ENCODE data around the gene CDKN2A.

Gene CDKN2A

GRCh38 chr9:22005702-22006606 lies 11.8 kb upstream of the CDKN2A start:
- DNase-seq = no peak

DNA sequence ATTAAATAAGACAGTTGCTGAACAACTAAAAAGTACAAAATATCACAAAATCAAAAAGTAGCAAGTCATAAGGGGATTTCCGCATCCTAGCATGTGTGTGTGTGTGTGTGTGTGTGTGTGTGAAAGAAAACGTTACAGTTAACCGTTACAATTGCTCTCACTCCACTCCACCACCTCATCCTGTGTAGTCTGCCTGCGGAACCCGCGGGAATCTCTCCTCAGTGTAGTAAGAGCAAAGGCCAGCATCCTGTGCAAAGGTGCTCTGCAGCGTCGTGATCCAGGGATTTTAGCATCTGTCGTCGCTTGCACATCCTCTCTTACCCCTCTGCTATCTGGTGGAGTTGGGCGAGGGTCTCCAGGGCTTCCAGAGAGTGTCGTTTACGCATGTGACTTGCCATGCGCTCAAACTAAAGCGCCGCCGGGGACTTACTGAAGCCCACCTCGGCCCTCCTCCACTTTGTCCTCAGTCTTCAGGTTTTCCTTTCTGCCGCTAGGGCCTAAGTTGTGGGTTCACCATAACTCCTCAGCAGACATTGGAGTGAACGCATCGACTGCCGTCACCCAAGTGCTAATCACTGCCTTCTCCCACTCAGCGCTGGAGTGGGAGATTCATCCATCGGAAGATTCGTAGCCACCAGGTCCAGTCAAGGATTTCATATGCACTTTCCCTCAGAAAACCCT lies 11.0 kb upstream of the CDKN2A start:
- no peak for DNase-seq

GRCh38 chr9:22002038-22002437 lies 7.8 kb upstream of the CDKN2A start:
- DNase-seq = no peak

DNA sequence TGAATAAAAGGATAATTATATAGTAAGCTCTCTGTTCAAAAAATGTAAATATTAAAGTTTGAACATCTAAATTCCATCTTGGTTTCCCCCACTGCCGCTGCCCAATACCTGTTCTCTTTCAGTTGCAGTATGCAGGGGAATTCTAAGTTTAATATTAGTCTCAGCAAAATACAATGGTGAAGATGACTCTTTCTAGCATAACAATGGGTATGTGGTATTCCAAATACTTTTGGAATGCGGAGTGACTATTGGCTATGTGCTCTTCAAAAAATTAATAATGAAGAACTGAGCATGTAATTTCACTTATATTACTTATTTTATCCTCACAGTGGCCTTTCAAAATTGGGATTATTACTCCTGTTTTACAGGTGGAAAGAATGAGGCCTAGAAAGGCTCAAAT lies 3.8 kb upstream of the CDKN2A start:
- no peak for DNase-seq

GRCh38 chr9:21997480-21997879 lies 3.3 kb upstream of the CDKN2A start:
- DNase-seq = no peak

DNA sequence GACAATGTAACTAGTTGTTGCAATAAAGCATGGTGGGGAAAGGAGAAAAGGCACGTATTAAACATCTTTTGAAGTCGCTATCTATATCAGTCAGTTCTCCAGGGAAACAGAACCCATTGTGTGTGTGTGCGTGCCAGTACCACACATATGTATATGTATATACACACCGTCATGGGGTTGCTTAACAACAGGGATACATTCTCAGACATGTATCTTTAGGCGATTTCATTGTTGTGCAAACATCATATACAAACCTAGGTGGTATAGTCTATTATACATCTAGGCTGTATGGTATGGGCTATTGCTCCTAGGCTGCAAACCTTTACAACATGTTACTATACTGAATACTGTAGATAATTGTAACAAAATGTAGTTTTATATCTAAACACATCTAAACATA lies 2.7 kb upstream of the CDKN2A start:
- DNase-seq = no peak

DNA sequence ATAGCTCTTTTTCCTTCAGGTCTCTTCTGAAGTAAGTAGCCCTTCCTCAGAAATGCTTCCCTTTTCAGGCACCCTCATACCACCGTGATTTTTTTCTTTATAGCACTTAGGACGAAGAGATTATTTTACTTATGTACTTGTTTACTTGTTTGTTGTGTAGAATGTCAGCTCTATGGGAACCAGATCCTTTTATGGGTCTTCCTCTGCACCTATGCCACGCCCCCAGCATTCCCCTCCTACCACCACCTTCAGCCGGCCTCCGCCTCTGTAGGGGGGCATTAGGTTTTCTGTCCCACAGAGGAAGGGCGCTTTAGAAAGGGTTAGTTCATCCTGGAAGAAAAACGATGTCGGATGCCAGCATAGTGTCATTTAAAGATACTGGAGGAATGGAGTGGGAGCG lies 2.2 kb upstream of the CDKN2A start:
- no peak for DNase-seq

- DNase-seq = peak; percentile 15
Measured at GRCh38 chr9:21995666-21996398, 1.6 kb upstream of the CDKN2A start.

DNA sequence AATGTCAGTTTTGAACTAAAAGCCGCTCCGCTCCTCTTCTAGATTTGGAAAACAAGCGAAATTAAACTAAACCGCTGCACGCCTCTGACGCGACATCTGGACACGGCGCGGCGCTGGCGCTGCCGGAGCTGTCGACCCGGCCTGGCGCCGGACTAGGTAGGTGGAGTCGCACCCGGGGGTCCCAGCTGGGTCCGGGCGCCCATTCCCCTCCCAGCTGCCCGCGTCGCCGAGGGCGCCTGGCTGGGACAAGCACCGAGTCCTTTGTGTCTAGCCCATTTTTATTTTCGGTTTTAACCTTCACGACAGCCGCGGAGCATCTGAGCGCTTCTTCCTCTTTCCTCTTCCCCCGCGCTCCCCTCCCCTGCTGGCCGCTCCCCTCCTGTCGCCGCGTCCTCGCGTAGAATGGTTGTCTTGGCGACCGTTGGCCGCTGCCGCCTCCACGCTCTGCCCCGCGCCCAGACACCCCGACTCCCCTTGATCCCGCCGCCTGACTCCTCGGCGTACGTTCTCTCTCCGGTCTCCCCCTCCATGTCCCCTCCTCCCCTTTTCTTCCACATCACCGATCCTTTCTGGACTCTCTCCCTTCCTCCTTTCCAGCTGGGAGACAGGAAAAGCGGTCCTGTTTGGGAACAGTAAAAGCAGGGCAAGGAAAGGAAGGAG lies 944 bp upstream of the CDKN2A start:
- DNase-seq = peak; percentile 65

DNA sequence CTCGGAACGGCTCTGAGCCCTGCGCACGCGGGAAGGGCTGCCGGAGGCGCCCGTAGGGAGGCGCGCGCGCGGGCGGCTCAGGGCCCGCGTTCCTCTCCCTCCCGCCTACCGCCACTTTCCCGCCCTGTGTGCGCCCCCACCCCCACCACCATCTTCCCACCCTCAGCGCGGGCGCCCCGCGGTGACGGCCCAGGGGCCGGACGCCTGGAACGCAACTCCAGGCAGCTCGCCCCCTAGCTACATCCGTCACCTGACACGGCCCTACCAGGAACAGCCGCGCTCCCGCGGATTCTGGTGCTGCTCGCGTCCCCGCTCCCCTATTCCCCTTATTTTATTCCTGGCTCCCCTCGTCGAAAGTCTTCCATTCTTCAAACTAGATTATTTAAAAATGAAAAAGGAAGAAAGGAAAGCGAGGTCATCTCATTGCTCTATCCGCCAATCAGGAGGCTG lies 389 bp upstream of the CDKN2A start, which contains the start of gene CDKN2B-AS1:
Gene CDKN2B-AS1 (plus strand): TSS at position 236 of the 450 bp plus-strand sequence.
- peak; percentile 29 for DNase-seq

- no peak for DNase-seq
Measured at GRCh38 chr9:21993007-21993406, 1.2 kb downstream of the CDKN2A start.

DNA sequence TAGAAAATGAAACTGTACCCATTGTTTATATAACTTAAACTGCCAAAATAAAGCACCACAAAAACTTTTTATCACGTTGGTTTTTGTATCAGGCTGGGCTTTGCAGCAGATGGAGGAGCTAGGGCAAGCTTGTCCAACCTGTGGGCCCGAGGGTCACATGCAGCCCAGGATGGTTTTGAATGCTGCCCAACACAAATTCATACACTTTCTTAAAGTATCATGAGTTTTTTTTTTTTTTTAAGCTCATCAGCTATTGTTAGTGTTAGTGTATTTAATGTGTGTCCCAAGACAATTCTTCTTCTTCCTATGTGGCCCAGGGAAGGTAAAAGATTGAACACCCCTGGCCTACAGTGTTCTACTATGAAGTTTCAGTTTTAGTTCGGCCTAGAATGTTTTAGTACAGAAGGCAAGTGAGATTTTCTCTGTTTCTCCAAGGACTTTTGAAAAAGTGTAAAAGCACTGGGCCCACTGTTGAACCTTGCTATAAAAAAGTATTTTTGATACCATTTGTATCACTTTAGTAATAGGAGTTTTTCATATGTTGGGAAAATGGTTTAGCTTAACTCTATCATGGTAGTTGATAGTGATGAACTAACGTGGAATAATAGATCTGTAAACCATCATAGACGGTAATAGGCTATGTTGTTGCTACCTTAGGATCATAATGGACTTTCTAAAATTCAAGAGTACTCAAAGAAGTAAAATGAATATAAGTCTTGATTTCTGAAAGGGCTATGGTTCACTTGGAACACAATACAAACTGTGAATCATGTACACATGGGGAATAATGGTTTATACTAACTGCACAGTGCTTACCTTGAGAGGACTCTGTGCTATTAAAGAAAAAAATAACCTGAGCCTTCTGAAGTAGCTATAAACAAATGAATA lies 2.9 kb downstream of the CDKN2A start:
- DNase-seq = no peak

DNA sequence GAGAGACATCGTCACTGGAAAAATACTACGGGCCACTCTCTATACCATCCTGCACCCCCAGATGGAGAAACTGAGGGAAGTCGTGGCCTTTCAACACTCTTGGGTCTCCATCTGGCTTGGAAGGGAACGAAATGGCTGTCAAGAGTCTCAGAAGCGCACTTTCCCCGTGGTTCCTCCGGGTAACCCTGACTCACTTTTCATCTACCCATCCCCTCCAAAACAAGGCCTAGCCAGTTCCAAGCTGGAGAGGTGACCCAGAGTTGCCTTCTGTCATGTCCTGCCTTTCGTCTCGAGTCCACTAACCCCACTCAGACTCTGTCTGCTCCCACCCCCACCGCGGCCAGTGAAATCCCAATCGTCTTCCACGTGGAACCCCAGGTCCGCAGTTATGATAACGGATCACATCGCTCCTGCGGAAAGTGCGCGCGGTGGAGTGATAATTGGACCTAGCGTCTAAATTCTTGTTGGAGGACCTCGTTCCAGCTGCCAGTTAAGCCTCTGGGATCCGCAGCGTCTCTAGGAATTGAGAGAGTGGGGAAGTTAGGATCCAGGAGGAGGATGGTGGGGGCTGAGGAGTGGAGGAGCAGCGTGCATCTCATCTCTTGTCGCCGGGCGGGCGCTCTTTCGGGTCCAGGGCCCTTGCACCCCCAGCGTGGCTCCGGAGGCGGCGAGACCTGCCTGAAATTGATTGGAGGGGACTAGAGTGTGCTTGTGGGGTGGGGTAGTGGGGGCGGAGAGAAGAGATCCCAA lies 4.6 kb downstream of the CDKN2A start:
- DNase-seq = no peak

GRCh38 chr9:21988056-21988990 lies 5.9 kb downstream of the CDKN2A start:
- no peak for DNase-seq

- DNase-seq = no peak
Measured at GRCh38 chr9:21985964-21986667, 8.1 kb downstream of the CDKN2A start.

DNA sequence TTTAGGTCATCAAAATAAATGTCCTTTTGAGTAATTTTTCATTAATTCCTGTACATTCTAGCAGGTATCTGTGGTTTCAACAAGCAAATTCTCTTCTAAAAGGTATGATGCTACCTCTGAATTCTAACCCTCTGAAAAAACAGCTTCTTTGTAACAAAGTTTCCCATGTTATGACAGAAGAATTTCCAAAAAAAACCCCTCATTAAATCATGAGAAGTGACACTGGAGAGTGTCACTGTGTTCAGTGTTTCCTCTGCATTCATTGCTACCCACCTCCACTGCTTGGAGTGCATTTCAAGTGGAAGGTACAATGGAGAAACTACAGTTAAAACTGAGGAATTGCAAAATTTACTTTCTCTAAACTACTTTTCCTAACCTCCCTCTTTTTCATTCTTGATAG lies 10.1 kb downstream of the CDKN2A start:
- DNase-seq = no peak

DNA sequence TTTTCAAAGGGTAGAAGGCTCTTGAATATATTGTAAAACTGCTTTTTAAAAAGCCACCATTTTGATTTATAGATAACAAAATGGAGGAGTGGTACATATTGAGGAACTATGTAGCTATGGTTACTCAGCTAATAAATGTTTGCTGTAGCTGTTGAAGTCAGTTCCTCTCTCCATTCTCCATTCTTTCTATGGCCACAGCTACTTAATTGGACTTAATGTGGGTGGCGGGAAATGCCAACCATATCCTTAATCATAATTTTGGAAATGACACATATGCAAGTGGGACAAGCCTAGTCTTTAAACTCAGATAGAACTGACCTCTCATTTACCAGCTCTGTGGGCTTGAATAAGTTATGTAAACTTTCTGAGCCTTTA lies 10.6 kb downstream of the CDKN2A start:
- no peak for DNase-seq

DNA sequence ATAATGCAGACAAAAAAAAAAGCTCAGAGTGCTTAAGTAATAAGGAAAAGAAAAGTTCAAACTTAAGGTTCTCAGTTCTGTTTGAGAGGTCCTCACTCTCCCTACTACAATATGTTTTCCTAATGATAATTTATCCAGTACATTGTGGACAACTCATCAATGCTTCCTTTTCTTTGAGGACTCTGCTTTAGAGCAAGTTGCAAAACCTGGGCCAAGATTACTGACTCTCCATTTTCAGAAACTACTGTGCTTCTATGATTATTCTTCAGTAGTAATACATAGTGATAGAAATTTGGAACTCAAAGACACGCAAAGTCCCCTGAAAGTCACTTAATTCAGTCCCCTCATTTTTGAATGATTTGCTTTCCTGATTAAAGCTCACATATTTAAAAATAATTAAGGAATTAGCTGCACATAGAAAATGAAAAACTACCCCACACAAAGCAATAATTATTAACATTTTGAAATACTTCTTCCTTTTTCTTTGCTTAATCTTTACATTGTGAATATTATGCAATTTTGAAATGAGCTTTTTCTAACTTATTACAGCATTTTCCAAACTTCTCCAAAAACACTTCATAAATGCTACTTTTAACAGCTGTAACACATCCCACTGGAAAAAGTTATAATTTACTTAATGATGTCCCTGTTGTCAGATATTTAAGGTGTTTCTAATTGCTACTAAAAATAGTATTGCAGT lies 11.2 kb downstream of the CDKN2A start:
- DNase-seq = no peak

DNA sequence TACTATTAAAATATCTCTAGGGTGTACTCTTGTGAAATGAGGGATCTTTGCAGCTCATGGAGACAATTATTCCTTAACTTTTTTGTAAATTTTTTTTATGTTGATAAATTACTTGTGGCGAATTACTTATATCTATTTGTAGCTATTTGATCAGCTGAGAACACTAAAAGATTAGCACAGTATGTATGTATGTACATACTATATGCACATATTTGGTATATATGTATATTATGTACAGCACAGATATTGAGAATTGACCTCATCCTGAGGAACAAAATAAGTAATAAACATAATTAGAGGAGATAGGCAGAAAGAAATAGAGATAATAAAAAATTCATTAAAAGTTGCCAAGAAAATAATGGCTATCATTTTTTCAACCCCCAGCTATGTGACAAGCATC lies 11.8 kb downstream of the CDKN2A start:
- DNase-seq = no peak
